ENCODE data around the gene TMEM175.

- no peak for TF ChIP-seq CTCF (IDR thresholded peaks at IDR 0.05)
- no peak for TF ChIP-seq POLR2A (IDR thresholded peaks at IDR 0.05)
- no peak for TF ChIP-seq POLR2AphosphoS5 (IDR thresholded peaks at IDR 0.05)
These were observed 26.0 kb downstream of the TMEM175 start for GRCh38 chr4:958314-958665.

All from breast epithelium (tissue), 3 donors.